A549 (cell line): ENCODE results near the gene PI16. TPM values are rescaled to one million over a fixed set of nuclear protein-coding genes. Genes with fewer than 3 reads are reported as not detected.

Experiments
- ATAC-seq, 2 experiments: fragments of 200-7000 bp in 1 of 2; fragments of >200 bp in 1 of 2; cut with Nextera tagmentation in 1 of 2; cut with Tn5 transposase in 1 of 2; 3 replicates each; pipeline versions ENCODE4 v1.8.0 to v1.9.1; 2018 to 2020; ENCODE audit warnings: mild to moderate bottlenecking in 1 of 2, moderate library complexity in 1 of 2
- CTCF ChIA-PET: fragments of 300-600 bp; sonication (Branson Sonifier 250); formaldehyde crosslinking; extraction: SDS; loops from one replicate; lab custom pipeline; 2021; ENCODE audit warnings: antibody characterized with exemption, inconsistent platforms; lab: Yijun Ruan, JAX
- POLR2A ChIA-PET: fragments of 350-600 bp; formaldehyde crosslinking; extraction: SDS; loops from one replicate; lab custom pipeline; 2021; ENCODE audit warnings: antibody characterized with exemption, inconsistent platforms; lab: Yijun Ruan, JAX
- DNase-seq, 2 experiments: peaks; one replicate each; pipeline versions ENCODE4 v3.0.0 to v3.0.0-alpha.2; 2011 to 2016; ENCODE audit warnings: low read depth in 1 of 2, low spot score in 1 of 2
- FAIRE-seq: peaks from 2 replicates; lab custom pipeline; 2011; peaks lifted over from hg19 to GRCh38; lab: Jason Lieb, UNC
- H3K27ac ChIP-seq, 2 experiments: fragments of >200 bp; sonication (Bioruptor Twin); formaldehyde crosslinking; 3 replicates each; pipeline ENCODE4 v1.5.1; 2016 to 2017
- H3K4me1 ChIP-seq: fragments of >200 bp; sonication (Bioruptor Twin); formaldehyde crosslinking; 3 replicates; pipeline ENCODE4 v1.6.1; 2016
- H3K4me2 ChIP-seq: fragments of >200 bp; sonication (Bioruptor Twin); formaldehyde crosslinking; 3 replicates; pipeline ENCODE4 v1.6.1; 2016
- H3K4me3 ChIP-seq: fragments of >200 bp; sonication (Bioruptor Twin); formaldehyde crosslinking; 3 replicates; pipeline ENCODE4 v1.5.1; 2016
- H3K9me3 ChIP-seq: fragments of >200 bp; sonication (Bioruptor Twin); formaldehyde crosslinking; 3 replicates; pipeline ENCODE4 v1.6.1; 2016
- ATOH8 ChIP-seq: fragments of 250-450 bp; sonication (Bioruptor Pico); IDR thresholded peaks from 2 replicates; pipeline ENCODE4 v1.5.0; 2020; ENCODE audit warnings: low read depth, mild to moderate bottlenecking, moderate library complexity
- CBX8 ChIP-seq: fragments of 200-600 bp; sonication (generic); IDR thresholded peaks from 2 replicates; pipeline ENCODE4 v1.6.1; 2016
- CTCF ChIP-seq: fragments of >200 bp; sonication (Bioruptor Twin); formaldehyde crosslinking; IDR thresholded peaks from 3 replicates; pipeline ENCODE4 v1.5.1; 2016
- E2F6 ChIP-seq: IDR thresholded peaks from 2 replicates; pipeline ENCODE4 v1.6.1; 2012; ENCODE audit warnings: low read depth, borderline replicate concordance
- EHMT2 ChIP-seq: fragments of 200-600 bp; sonication (generic); IDR thresholded peaks from 2 replicates; pipeline ENCODE4 v1.6.1; 2016; ENCODE audit warnings: antibody characterized with exemption, low read depth, mild to moderate bottlenecking, moderate library complexity
- EP300 ChIP-seq, 2 experiments: fragments of >200 bp; sonication (Bioruptor Twin); formaldehyde crosslinking; IDR thresholded peaks; 2 replicates in 1 of 2; 3 replicates in 1 of 2; pipeline ENCODE4 v1.6.1; 2016 to 2017
- FOSL2 ChIP-seq, 2 experiments: fragments of 450-650 bp in 1 of 2; fragments of >200 bp in 1 of 2; sonication (Bioruptor Twin) in 1 of 2; formaldehyde crosslinking; IDR thresholded peaks; 2 replicates each; pipeline versions ENCODE4 v1.5.0 to v1.6.1; 2016 to 2020; ENCODE audit warnings: mild to moderate bottlenecking in 1 of 2, moderate library complexity in 1 of 2
- HDAC2 ChIP-seq: fragments of 200-600 bp; sonication (generic); IDR thresholded peaks from 2 replicates; pipeline ENCODE4 v1.6.1; 2016
- HOXA7 ChIP-seq: fragments of 250-450 bp; sonication (Bioruptor Pico); IDR thresholded peaks from 2 replicates; pipeline ENCODE4 v1.5.0; 2020; ENCODE audit warnings: mild to moderate bottlenecking, moderate library complexity
- HOXB13 ChIP-seq: fragments of 250-450 bp; sonication (Bioruptor Pico); IDR thresholded peaks from 2 replicates; pipeline ENCODE4 v1.5.0; 2020; ENCODE audit warnings: low read depth, mild to moderate bottlenecking, moderate library complexity
- JUN ChIP-seq, 2 experiments: fragments of >200 bp; sonication (Bioruptor Twin); formaldehyde crosslinking; IDR thresholded peaks; 2 replicates in 1 of 2; 3 replicates in 1 of 2; pipeline ENCODE4 v1.6.1; 2016 to 2017
- KDM5A ChIP-seq: fragments of 200-600 bp; sonication (generic); IDR thresholded peaks from 2 replicates; pipeline ENCODE4 v1.6.1; 2016; ENCODE audit warnings: antibody characterized with exemption, mild to moderate bottlenecking
- MYC ChIP-seq: IDR thresholded peaks from 2 replicates; pipeline ENCODE4 v1.6.1; 2012; ENCODE audit warnings: mild to moderate bottlenecking, inconsistent platforms, low read length, improper control_type of control experiment, borderline replicate concordance
- NFE2L2 ChIP-seq: fragments of 150-350 bp; conservative IDR thresholded peaks from 2 replicates; pipeline ENCODE4 v1.6.1; 2014; ENCODE audit warnings: low read length
- PBX3 ChIP-seq: IDR thresholded peaks from 2 replicates; pipeline ENCODE4 v1.6.1; 2012
- PHF8 ChIP-seq: fragments of 200-600 bp; sonication (generic); IDR thresholded peaks from 2 replicates; pipeline ENCODE4 v1.6.1; 2016; ENCODE audit warnings: low read depth, mild to moderate bottlenecking, antibody characterized with exemption, moderate library complexity, borderline replicate concordance
- POLR2A ChIP-seq: IDR thresholded peaks from 2 replicates; pipeline ENCODE4 v1.6.1; 2012; ENCODE audit warnings: mild to moderate bottlenecking, low read length
- RCOR1 ChIP-seq: fragments of 150-350 bp; IDR thresholded peaks from 2 replicates; pipeline ENCODE4 v1.6.1; 2014; ENCODE audit warnings: antibody characterized with exemption, low read length, low read depth
- RFX5 ChIP-seq: fragments of 450-650 bp; IDR thresholded peaks from 2 replicates; pipeline ENCODE4 v1.7.1; 2014; ENCODE audit warnings: antibody characterized with exemption, mild to moderate bottlenecking, moderate library complexity
- SREBF2 ChIP-seq: fragments of 450-650 bp; IDR thresholded peaks from 2 replicates; pipeline ENCODE4 v1.6.1; 2014; ENCODE audit warnings: mild to moderate bottlenecking, moderate library complexity
- TFCP2L1 ChIP-seq: fragments of 250-450 bp; sonication (Bioruptor Pico); IDR thresholded peaks from 2 replicates; pipeline ENCODE4 v1.5.0; 2021; ENCODE audit warnings: mild to moderate bottlenecking
- ZC3H11A ChIP-seq: fragments of 450-650 bp; IDR thresholded peaks from 2 replicates; pipeline ENCODE4 v1.6.1; 2014; ENCODE audit warnings: antibody characterized with exemption, mild to moderate bottlenecking
- ZSCAN20 ChIP-seq: fragments of 250-450 bp; sonication (Bioruptor Pico); IDR thresholded peaks from 2 replicates; pipeline ENCODE4 v1.8.0; 2022; ENCODE audit warnings: mild to moderate bottlenecking, moderate library complexity
- WGBS: methylation state at CpG from one replicate; pipeline ENCODE4 v1.1.6; 2017; ENCODE audit errors: missing lambda C conversion rate; 5-methylcytosine and 5-hydroxymethylcytosine counted together
- polyA plus RNA-seq, 4 experiments: library from polyadenylated mRNA; depleted of rRNA in 3 of 4; stranded (reverse); fragments of >200 nt; fragmentation: RNase III in 1 of 4; extraction: RNeasy Plus Mini Kit Qiagen cat#74134 plus additional on column Dnase treatment in 1 of 4; gene quantifications; 2 replicates in 3 of 4; 3 replicates in 1 of 4; pipeline ENCODE4 v1.2.3, GENCODE V29; 2011 to 2017

PI16 gene
- polyA plus RNA-seq, 2 of the 4 experiments (the other 2 are of a cell fraction), result not detected

- H3K9me3 ChIP-seq, result no peaks in the 10 kb centered on the region
- no peak for ATAC-seq
- TF ChIP-seq ZC3H11A (no peak), JUN (IDR thresholded peaks at IDR 0.05) (no peak), FOSL2 (IDR thresholded peaks at IDR 0.05) (no peak), FOSL2 (CRISPR knock-in tag; IDR thresholded peaks at IDR 0.05) (no peak), TFCP2L1 (no peak), ZSCAN20 (CRISPR knock-in tag) (no peak)
- no peak overlapping the region for H3K4me3 ChIP-seq
- no peak for DNase-seq
- no peak overlapping the region for H3K4me2 ChIP-seq
- no peak for FAIRE-seq
- POLR2A ChIA-PET, result no interaction called here
- 78% methylated on average over 6 of the region's 6 CpGs for WGBS
- CTCF ChIA-PET, result interaction anchor here (0.6 to 3.0 kb wide), 7 partner anchors 11 to 189 kb away, joined by 3 to 9 read pairs (median 5); partner anchors contain the start of gene C6orf89
- peaks cover 4% of the 10 kb centered on the region for H3K4me1 ChIP-seq
- no peak overlapping the region for H3K27ac ChIP-seq
These were observed 598 bp downstream of the PI16 start for GRCh38 chr6:36955136-36955535.

GRCh38 chr6:36955671-36956445 lies 1.3 kb downstream of the PI16 start:
- ATAC-seq (peak; percentile 21 to 27; a peak in 2 of 6 replicates), FAIRE-seq (no peak), DNase-seq (no peak)
- no peak overlapping the region for H3K4me2 ChIP-seq
- no peak for TF ChIP-seq MYC
- TF ChIP-seq HDAC2, result no peak
- TF ChIP-seq KDM5A, result no peak
- no peak for TF ChIP-seq HOXA7 (CRISPR knock-in tag)
- TF ChIP-seq EP300 (IDR thresholded peaks at IDR 0.05), result no peak
- TF ChIP-seq CTCF, result no peak
- TF ChIP-seq SREBF2, result no peak
- no peak for TF ChIP-seq RFX5
- no peak for TF ChIP-seq POLR2A
- no peak for TF ChIP-seq NFE2L2
- TF ChIP-seq ZSCAN20 (CRISPR knock-in tag), result no peak
- TF ChIP-seq CBX8, result no peak
- no peak for TF ChIP-seq PBX3
- no peak for TF ChIP-seq EHMT2
- no peak for TF ChIP-seq ATOH8
- TF ChIP-seq RCOR1, result no peak
- TF ChIP-seq E2F6, result no peak
- no peak for TF ChIP-seq HOXB13 (CRISPR knock-in tag)
- TF ChIP-seq PHF8, result no peak
- H3K9me3 ChIP-seq, result no peaks in the 10 kb centered on the region
- ChIA-PET CTCF (interaction anchor here (0.8 to 3.0 kb wide), 6 partner anchors 10 to 341 kb away, joined by 3 to 9 read pairs (median 4); partner anchors contain the start of gene C6orf89), POLR2A (no interaction called here)
- H3K4me3 ChIP-seq, result no peak overlapping the region
- WGBS, result 74% methylated on average over 6 of the region's 9 CpGs
- H3K4me1 ChIP-seq, result peaks cover 11% of the 10 kb centered on the region
- no peak overlapping the region for H3K27ac ChIP-seq
